Mammary microvascular endothelial cell (primary cell): ENCODE data around the gene ANAPC2. TPM values are rescaled to one million over a fixed set of nuclear protein-coding genes. Genes with fewer than 3 reads are reported as not detected.

Experiments
- total RNA-seq: library from RNA; depleted of rRNA; stranded (reverse); fragments of >200 nt; gene quantifications from 2 replicates; pipeline ENCODE4 v1.2.3, GENCODE V29; 2015

Gene ANAPC2, protein sequence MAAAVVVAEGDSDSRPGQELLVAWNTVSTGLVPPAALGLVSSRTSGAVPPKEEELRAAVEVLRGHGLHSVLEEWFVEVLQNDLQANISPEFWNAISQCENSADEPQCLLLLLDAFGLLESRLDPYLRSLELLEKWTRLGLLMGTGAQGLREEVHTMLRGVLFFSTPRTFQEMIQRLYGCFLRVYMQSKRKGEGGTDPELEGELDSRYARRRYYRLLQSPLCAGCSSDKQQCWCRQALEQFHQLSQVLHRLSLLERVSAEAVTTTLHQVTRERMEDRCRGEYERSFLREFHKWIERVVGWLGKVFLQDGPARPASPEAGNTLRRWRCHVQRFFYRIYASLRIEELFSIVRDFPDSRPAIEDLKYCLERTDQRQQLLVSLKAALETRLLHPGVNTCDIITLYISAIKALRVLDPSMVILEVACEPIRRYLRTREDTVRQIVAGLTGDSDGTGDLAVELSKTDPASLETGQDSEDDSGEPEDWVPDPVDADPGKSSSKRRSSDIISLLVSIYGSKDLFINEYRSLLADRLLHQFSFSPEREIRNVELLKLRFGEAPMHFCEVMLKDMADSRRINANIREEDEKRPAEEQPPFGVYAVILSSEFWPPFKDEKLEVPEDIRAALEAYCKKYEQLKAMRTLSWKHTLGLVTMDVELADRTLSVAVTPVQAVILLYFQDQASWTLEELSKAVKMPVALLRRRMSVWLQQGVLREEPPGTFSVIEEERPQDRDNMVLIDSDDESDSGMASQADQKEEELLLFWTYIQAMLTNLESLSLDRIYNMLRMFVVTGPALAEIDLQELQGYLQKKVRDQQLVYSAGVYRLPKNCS
- 17.6 and 25.1 TPM in 2 replicates for total RNA-seq

DNA sequence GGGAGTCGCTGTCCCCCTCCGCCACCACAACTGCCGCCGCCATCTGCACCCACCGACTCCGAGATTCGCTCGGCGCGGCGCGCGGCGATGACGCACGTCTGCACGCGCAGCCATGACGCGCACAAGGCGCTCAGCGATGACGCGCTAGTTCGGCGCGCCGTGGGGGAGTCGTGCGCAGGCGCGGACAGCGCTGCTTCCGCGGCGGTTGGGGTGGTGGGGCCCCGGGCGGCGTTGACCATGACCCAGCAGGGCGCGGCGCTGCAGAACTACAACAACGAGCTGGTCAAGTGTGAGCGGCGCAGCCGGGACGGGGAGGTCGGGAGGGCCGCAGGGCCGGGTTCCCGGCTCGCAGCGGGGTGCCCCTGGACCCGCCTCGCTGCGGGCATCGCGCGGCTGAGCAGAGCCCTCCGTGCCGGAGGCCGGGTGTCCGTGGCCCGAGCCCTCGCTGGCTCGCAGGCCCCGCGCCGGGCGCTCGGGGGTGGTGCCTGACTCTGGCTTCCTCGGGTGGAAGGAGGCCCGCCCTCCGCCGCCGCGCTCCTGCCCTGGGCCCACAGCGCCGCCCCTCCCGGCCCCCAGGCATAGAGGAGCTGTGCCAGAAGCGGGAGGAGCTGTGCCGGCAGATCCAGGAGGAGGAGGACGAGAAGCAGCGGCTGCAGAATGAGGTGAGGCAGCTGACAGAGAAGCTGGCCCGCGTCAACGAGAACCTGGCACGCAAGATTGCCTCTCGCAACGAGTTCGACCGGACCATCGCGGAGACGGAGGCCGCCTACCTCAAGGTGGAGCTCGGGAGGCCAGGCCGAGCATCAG is at the start of gene ANAPC2, which contains the start of gene SSNA1:
Gene ANAPC2 (minus strand): TSS at position 71 of the 807 bp plus-strand sequence. CDS start 28 bp downstream, at position 43.
Gene SSNA1 (plus strand): TSS at position 187 of the 807 bp plus-strand sequence. CDS start 51 bp downstream, at position 238.

DNA sequence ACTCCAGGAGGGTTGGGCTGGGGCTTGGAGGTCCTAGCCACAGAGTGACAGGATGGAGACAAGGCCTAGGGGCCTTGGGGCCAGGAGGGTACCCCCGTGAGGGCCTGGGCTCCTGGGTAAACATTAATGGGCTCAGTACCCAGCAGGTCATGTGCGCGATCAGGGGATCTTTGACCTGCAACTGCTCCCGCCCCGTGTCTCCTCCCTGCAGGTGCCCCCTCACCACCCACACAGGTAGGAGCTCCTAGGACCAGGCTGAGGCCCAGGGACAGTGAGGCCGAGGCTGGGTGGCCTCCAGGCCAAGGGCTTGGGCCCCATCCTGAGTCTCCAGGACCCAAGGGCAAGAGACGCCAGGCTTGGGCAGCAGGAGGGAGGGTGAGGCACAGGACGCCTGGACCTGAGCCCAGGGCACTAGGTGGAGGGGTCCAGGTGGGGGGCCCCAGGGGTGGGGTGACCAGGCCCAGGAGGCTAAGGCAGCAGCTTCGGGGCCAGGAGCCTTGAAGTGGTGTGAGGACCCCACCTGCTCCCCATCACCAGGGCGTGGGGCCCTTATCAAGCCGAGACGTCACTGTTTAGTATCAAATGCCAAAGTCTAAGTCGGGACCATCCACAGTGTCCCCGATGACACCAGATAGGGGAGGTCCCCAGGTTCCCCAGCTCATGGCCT is 42.5 kb upstream of the ANAPC2 start, which contains the start of gene SLC34A3:
Gene SLC34A3 (plus strand): TSS at position 197 of the 667 bp plus-strand sequence. CDS start 802 bp downstream, outside the sequence.

DNA sequence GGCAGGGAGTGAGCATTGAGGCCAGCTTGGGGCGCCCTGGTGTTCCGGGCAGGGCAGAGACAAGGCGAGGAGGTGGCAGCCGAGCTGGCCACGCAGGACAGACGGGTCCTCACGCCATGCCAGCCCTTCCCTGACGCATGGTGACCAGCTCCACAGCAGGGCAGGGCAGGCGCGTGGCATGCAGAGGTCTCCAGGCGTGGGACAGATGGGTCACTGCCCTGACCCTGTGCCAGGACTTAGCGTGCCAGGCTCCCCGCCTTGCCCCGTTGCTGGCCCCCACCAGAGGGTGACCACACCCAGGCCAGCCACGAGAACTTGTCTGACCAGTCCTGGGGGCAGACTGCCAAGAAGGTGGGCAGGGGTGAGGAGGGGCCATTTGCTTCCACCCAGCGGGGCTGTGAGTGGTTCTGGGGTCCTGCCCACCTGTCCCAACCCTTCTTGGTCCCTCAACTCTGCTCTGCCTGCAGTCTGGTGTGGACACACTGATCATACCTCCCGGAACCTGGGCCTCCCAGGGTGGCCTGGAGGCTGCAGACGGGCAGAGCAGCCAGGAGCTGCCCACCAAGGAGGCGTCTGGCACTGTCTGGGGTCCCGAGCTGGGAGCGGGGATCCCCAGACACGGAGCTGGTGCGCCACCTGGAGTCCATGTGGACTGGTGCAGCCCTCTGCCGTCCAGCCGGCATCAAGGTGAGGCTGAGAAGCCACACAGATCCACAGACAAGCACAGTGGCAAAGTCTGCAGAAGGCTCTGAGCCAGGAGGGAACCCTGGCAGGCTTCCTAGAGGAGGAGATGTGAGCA is 38.9 kb upstream of the ANAPC2 start, which contains the start of gene RNF224:
Gene RNF224 (plus strand): TSS at position 449 of the 799 bp plus-strand sequence. CDS start 834 bp downstream, outside the sequence.

DNA sequence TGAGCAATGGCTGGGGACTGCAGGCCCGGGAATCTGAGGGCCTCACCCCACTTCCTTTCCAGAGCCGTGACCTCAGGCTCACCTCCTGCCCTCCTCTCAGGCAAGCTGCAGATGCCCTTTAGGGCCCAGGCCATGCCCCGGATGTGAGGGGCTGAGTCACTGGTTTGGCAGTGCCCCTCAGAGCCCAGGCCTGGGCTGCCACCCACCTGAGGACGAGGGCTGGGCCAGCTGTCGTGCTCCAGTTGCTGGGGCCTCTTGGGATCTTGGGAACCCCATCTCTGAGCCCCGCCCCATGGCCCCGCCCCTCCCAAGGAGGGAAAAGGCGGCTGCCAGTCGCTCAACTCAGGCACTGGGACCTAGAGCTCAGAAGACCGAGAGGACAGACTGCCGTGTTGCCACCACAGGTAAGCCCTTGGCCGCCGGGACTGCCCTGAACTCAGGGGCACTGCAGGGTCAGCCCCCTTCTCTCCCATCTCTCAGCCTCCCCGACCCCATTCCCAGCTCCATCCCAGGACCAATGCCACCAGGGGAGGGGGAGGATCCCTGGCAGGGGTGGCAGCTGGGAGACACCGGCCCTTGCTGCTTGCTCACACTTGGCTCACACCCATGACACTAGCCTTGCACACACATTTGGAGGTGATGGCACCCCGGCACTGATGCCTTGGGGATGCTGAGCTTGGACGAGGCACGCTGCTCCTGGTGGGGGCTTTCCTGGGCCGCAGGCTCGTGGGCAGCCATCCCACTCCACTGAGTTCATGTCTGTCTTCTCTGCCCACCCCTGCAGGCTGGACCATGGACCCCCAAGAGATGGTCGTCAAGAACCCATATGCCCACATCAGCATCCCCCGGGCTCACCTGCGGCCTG is 36.7 kb upstream of the ANAPC2 start, which contains the start of gene CYSRT1:
Gene CYSRT1 (plus strand): TSS at position 345 of the 865 bp plus-strand sequence. CDS start 448 bp downstream, at position 793.

GRCh38 chr9:137222190-137223077 is 34.1 kb upstream of the ANAPC2 start, which contains the start of gene RNF208:
RNF208 (minus strand) TSS chr9:137222240; CDS start chr9:137221212, 1,028 bp downstream.

DNA sequence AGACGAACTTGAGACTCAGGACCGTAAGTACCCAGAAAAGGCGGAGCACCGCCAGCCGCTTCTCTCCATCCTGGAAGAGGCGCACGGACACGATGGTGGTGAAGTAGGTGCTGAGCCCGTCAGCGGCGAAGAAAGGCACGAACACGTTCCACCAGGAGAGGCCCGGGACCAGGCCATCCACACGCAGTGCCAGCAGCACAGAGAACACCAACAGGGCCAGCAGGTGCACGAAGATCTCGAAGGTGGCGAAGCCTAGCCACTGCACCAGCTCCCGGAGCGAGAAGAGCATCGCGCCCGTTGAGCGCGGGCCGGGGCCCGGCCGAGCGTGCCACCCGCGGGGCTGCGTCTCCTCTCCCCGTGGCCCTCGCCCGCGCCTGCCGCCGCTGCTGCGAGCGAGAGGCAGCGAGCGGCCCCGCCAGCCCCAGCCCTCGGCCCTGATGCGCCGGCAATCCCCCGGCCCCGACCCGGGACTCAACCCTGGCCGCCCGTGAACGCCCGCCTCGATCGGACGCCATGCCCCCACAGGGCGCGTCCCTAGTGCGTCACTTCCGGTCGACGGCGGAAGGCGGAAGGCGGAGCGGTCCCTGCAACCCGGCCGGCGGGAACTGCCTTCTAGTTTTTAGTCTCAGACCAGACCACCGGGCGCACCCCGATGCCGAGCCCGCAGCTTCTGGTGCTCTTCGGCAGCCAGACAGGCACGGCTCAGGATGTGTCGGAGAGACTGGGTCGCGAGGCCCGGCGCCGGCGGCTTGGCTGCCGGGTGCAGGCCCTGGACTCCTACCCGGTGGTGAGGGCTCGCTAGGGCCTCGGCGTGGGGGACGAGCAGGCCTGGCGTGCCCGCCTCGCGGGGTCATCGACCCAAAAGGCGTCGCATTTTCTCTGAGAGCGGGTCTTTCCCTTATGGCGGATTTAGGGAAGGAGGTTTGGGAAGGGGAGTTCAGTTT is 17.0 kb upstream of the ANAPC2 start, which contains the start of the genes NDOR1 and TMEM203:
Gene NDOR1 (plus strand): TSS at position 575 of the 944 bp plus-strand sequence. CDS start 78 bp downstream, at position 653.
Gene TMEM203 (minus strand): TSS at position 523 of the 944 bp plus-strand sequence. CDS start 234 bp downstream, at position 289.

GRCh38 chr9:137200311-137201204 is 12.2 kb upstream of the ANAPC2 start, which contains the start of gene TPRN:
TPRN (minus strand) TSS chr9:137200741; CDS start chr9:137200711, 30 bp downstream.

GRCh38 chr9:137169896-137170358 is 18.4 kb downstream of the ANAPC2 start, which contains the start of gene LRRC26:
LRRC26 (minus strand) TSS chr9:137170051; CDS start chr9:137169943, 108 bp downstream.

DNA sequence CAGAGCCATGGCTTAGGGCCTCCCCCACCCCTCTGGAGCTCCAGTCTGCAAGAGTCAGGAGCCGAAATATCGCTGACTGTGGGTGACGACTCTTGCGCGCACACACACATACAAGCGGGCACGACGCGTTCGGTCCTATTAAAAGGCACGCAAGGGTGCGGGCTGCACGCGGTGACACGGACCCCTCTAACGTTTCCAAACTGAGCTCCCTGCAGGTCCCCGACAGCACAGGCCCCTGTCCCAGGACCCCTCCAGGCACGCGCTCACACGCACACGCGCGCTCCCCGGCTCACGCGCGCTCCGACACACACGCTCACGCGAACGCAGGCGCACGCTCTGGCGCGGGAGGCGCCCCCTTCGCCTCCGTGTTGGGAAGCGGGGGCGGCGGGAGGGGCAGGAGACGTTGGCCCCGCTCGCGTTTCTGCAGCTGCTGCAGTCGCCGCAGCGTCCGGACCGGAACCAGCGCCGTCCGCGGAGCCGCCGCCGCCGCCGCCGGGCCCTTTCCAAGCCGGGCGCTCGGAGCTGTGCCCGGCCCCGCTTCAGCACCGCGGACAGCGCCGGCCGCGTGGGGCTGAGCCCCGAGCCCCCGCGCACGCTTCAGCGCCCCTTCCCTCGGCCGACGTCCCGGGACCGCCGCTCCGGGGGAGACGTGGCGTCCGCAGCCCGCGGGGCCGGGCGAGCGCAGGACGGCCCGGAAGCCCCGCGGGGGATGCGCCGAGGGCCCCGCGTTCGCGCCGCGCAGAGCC is 49.5 kb downstream of the ANAPC2 start, which contains the start of gene GRIN1:
Gene GRIN1 (plus strand): TSS at position 433 of the 746 bp plus-strand sequence. CDS start 333 bp downstream, outside the sequence.

Other genes starting within 250 kb of the ANAPC2 start
- 202 and 226 TPM in 2 replicates for gene FBXW5, start 243.8 kb downstream of the ANAPC2 start, total RNA-seq
- 0.20 and 0.84 TPM in 2 replicates for gene C8G, start 243.3 kb downstream of the ANAPC2 start, total RNA-seq
- not detected in 2 replicates for gene LCN12, start 236.3 kb downstream of the ANAPC2 start, total RNA-seq
- gene PTGDS, start 211.1 kb downstream of the ANAPC2 start, total RNA-seq: not detected in 2 replicates
- gene LCNL1, start 205.6 kb downstream of the ANAPC2 start, total RNA-seq: not detected in 2 replicates
- 53.2 and 65.9 TPM in 2 replicates for gene PAXX, start 196.1 kb downstream of the ANAPC2 start, total RNA-seq
- 0.40 TPM in 1 of 2 replicates, not detected in the other for gene CLIC3, start 192.0 kb downstream of the ANAPC2 start, total RNA-seq
- 6.9 and 7.3 TPM in 2 replicates for gene ABCA2, start 160.3 kb downstream of the ANAPC2 start, total RNA-seq
- not detected in 2 replicates for gene FUT7, start 156.5 kb downstream of the ANAPC2 start, total RNA-seq
- 67.3 and 71.1 TPM in 2 replicates for gene NPDC1, start 142.4 kb downstream of the ANAPC2 start, total RNA-seq
- not detected in 2 replicates for gene ENTPD2, start 134.5 kb downstream of the ANAPC2 start, total RNA-seq
- gene SAPCD2, start 118.0 kb downstream of the ANAPC2 start, total RNA-seq: 28.1 and 30.2 TPM in 2 replicates
- 21.9 and 23.0 TPM in 2 replicates for gene UAP1L1, start 111.0 kb downstream of the ANAPC2 start, total RNA-seq
- gene MAN1B1, start 101.6 kb downstream of the ANAPC2 start, total RNA-seq: 69.4 and 75.7 TPM in 2 replicates
- gene DPP7, start 73.8 kb downstream of the ANAPC2 start, total RNA-seq: 88.5 and 107 TPM in 2 replicates
- gene GRIN1, start 49.4 kb downstream of the ANAPC2 start, total RNA-seq: not detected in 2 replicates
- gene LRRC26, start 18.5 kb downstream of the ANAPC2 start, total RNA-seq: not detected in 2 replicates
- gene TMEM210, start 16.5 kb downstream of the ANAPC2 start, total RNA-seq: not detected in 2 replicates
- gene SSNA1, start 116 bp upstream of the ANAPC2 start, total RNA-seq: 127 and 150 TPM in 2 replicates
- gene TPRN, start 12.2 kb upstream of the ANAPC2 start, total RNA-seq: 6.9 and 7.7 TPM in 2 replicates
- 36.2 and 39.1 TPM in 2 replicates for gene TMEM203, start 17.1 kb upstream of the ANAPC2 start, total RNA-seq
- gene NDOR1, start 17.1 kb upstream of the ANAPC2 start, total RNA-seq: 13.4 and 16.6 TPM in 2 replicates
- not detected in 2 replicates for gene RNF208, start 33.7 kb upstream of the ANAPC2 start, total RNA-seq
- gene CYSRT1, start 36.6 kb upstream of the ANAPC2 start, total RNA-seq: 0.20 and 0.25 TPM in 2 replicates
- gene RNF224, start 38.9 kb upstream of the ANAPC2 start, total RNA-seq: not detected in 2 replicates
- not detected in 2 replicates for gene SLC34A3, start 42.3 kb upstream of the ANAPC2 start, total RNA-seq
- 1,008 and 1,079 TPM in 2 replicates for gene TUBB4B, start 52.7 kb upstream of the ANAPC2 start, total RNA-seq
- gene STPG3, start 62.7 kb upstream of the ANAPC2 start, total RNA-seq: not detected in 2 replicates
- 54.6 and 68.4 TPM in 2 replicates for gene NELFB, start 66.8 kb upstream of the ANAPC2 start, total RNA-seq
- gene TOR4A, start 89.2 kb upstream of the ANAPC2 start, total RNA-seq: 41.4 and 44.7 TPM in 2 replicates
- 35.8 and 43.9 TPM in 2 replicates for gene NRARP, start 113.7 kb upstream of the ANAPC2 start, total RNA-seq
- 7.2 and 8.2 TPM in 2 replicates for gene EXD3, start 234.6 kb upstream of the ANAPC2 start, total RNA-seq
- 0.07 TPM in 1 of 2 replicates, not detected in the other for gene NOXA1, start 234.8 kb upstream of the ANAPC2 start, total RNA-seq